Dendritic cell treated with granulocyte-macrophage colony-stimulating factor and Interleukin-4, amounts not matched to agents 40 ng/mL and 50 ng/mL, for 4 days (primary cell): ENCODE measurements around the gene LRRC14B.
"Not testable (repeated sequence)": the region's sequence is repeated elsewhere in the genome, so short reads cannot be mapped to it uniquely, and the experiment has no call there.

Experiments used
- H3K27ac Mint-ChIP-seq: one replicate; pipeline ENCODE4 v1.8.0; 2022; ENCODE audit warnings: mild to moderate bottlenecking, mixed read lengths
- H3K27me3 Mint-ChIP-seq: one replicate; pipeline ENCODE4 v1.8.0; 2022; ENCODE audit warnings: mild to moderate bottlenecking, mixed read lengths
- H3K36me3 Mint-ChIP-seq: one replicate; pipeline ENCODE4 v1.8.0; 2022; ENCODE audit warnings: low read depth, mixed read lengths
- H3K4me1 Mint-ChIP-seq: one replicate; pipeline ENCODE4 v1.8.0; 2022; ENCODE audit warnings: low read depth, mixed read lengths
- H3K4me3 Mint-ChIP-seq: one replicate; pipeline ENCODE4 v1.8.0; 2022; ENCODE audit warnings: mild to moderate bottlenecking, moderate library complexity, mixed read lengths
- H3K9me3 Mint-ChIP-seq: one replicate; pipeline ENCODE4 v1.8.0; 2022; ENCODE audit warnings: mixed read lengths
- intact Hi-C: fragments of 100-400 bp; cut with micrococcal nuclease; formaldehyde crosslinking; loops from one replicate; pipeline ENCODE4 v1.15.0; 2022

The LRRC14B gene

DNA sequence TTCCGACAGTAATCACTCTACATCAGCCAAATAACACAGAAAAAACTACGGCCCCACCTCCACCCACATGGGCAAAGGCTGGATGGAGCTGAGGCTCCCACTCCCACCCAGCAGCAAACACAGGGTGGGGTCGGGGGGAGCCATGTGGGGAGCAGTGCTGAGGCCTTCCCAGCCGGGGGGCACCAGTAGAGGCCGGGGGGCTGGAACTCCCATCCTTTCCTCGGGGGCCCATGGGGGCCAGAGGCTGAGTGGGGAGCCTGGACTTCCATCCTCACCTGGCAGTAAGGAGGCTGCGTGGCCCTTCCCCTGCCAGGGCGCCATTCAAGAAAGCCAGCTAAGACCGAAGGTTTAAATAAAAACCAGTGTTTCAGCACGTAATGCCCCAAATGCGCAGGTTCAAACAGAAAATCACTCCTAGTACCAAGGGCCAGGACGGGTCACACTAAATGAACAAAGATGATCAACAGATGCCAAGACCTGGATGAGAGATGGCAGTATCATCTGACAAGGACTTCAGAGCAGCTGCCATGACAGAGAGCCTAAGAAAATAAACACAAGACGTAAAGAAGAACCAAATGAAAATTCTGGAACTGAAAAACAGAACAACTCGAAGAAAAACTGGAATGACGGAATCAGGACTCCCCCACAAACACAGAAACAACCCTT, 17.3 kb downstream of the LRRC14B start:
- H3K27ac Mint-ChIP-seq = no peak overlapping the region
- intact Hi-C loops = no loop called here
- no peak overlapping the region for H3K4me3 Mint-ChIP-seq
- peaks cover 58% of the 10 kb centered on the region for H3K36me3 Mint-ChIP-seq
- peaks cover 19% of the 10 kb centered on the region for H3K4me1 Mint-ChIP-seq
- H3K9me3 Mint-ChIP-seq = no peaks in the 10 kb centered on the region
- no peaks in the 10 kb centered on the region for H3K27me3 Mint-ChIP-seq

DNA sequence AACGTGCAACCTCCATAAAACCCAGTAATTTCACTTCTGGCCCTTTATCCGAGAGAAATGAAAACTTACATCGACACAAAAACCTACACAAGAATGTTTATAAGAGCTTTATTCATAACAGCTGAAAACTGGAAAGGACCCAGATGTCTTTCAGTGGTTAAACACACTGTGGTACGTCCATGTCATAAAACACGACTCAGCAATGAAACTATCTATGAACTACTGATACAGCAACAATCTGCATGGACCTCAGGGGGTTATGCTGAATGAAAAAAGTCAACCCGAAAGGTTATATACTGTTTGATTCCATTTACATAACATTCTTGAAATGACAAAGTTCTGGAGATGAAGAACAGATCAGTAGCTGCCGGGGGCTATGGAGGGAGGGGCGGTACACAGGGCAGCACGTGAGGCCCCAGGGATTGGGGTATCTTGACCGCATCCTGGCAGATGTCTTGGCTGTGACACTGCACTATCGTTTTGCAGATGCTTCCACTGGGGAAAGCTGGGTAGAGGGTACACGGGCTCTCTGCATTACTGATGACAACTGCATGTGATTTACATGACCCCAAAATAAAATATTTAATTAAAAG, 22.6 kb downstream of the LRRC14B start:
- Mint-ChIP-seq H3K27ac (no peak overlapping the region), H3K4me3 (no peak overlapping the region), H3K36me3 (peaks cover 42% of the 10 kb centered on the region), H3K9me3 (no peaks in the 10 kb centered on the region), H3K27me3 (no peaks in the 10 kb centered on the region), H3K4me1 (peaks cover 39% of the 10 kb centered on the region)
- intact Hi-C loops = no loop called here

DNA sequence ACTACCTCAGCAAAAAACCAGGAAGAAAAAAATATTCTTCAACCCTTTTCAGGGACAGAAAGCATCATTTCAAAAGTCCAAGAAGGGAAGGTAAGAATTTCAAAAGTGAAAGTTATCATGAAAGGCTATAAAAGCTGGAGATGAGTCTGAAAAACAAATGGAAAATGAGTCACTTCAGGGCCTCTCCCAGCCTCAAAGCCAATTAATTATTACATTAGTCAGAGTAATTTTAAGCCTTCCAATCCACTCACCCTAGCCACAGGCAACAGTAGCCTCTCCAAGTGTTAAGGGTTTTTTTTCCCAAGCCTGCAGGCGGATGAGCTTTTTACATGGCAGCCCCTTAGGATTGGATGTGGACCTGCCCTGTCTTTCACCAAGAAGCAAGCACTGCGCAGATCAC, 24.0 kb downstream of the LRRC14B start:
- H3K4me3 Mint-ChIP-seq, H3K27ac Mint-ChIP-seq, intact Hi-C loops, H3K9me3 Mint-ChIP-seq, H3K27me3 Mint-ChIP-seq: not testable (repeated sequence)
- peaks cover 42% of the 10 kb centered on the region for H3K36me3 Mint-ChIP-seq
- peaks cover 42% of the 10 kb centered on the region for H3K4me1 Mint-ChIP-seq

DNA sequence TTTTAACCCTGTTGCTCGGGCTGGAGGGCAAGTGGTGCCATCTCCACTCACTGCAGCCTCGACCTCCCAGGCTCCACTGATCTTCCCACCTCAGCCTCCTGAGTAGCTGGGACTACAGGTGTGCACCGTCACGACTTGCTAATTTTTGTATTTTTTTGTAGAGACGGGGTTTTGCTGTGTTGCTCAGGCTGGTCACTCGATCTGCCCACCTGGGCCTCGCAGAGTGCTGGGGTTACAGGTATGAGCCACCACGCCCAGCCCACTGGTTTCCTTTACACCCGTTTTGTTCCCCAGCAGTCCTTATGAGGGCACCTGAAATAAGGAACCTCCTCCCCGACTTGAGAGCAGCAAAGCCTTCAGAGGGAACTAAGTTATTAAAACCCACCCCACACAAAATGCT, 24.8 kb downstream of the LRRC14B start:
- peaks cover 46% of the 10 kb centered on the region for H3K4me1 Mint-ChIP-seq
- peak overlapping the region; percentile 4 for H3K4me3 Mint-ChIP-seq
- H3K27ac Mint-ChIP-seq, intact Hi-C loops, H3K9me3 Mint-ChIP-seq, H3K27me3 Mint-ChIP-seq: not testable (repeated sequence)
- H3K36me3 Mint-ChIP-seq = peaks cover 42% of the 10 kb centered on the region

DNA sequence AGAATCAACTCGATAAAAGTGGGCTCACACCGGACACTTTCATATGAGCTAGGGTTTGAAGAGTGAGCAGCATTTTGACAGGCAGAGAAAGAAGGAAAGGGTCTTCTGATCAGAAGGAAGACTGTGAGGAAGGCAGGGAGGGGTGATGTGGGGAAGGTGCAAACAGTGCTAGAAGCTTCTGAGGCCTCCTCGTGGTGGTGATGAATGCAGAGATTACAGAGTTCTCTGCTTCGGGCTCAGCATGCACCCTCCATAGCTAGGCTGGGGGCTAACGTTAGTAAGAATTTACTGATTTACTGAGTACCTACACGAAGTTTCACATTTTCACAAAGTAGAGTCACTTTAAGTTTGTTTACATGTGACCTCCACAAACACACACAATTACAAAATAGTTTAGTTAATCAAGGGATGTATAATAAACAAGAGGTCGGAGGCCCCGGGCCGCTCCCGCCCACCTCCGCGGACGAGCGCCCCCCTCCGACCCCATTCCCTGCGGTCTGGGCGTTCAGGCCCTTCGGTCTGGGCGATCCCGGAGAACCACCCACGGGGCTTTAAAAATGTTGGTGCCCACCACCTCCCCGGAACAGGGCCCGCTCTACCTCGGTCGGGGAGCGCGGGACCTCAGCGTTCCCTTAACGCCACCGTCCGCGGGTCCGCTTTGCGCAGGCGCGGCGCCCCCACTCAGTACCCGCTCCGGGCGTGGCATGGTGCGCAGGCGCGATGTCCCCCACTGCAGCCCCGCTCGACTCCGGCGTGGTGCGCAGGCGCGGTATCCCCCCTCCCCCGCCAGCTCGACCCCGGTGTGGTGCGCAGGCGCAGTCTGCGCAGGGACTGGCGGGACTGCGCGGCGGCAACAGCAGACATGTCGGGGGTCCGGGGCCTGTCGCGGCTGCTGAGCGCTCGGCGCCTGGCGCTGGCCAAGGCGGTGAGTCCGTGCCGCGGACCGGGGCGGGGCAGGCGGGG, 26.5 kb downstream of the LRRC14B start, which contains the start of the genes CCDC127 and SDHA:
Gene CCDC127 (minus strand): TSS at position 660 of the 963 bp plus-strand sequence. CDS start 1,304 bp downstream, outside the sequence.
Gene SDHA (plus strand): TSS at position 827 of the 963 bp plus-strand sequence. CDS start 36 bp downstream, at position 863.
- not testable (repeated sequence) for H3K27me3 Mint-ChIP-seq, H3K9me3 Mint-ChIP-seq
- H3K36me3 Mint-ChIP-seq = peaks cover 42% of the 10 kb centered on the region
- peak within 1 kb of the TSS; percentile 90 for H3K4me3 Mint-ChIP-seq
- peaks cover 59% of the 10 kb centered on the region for H3K4me1 Mint-ChIP-seq
- H3K27ac Mint-ChIP-seq = peak within 1 kb of the TSS; percentile 87
- intact Hi-C loops = loop anchor here (1.0 kb wide), 1 partner anchor 54 kb away; the partner anchor contains the start of gene PDCD6

DNA sequence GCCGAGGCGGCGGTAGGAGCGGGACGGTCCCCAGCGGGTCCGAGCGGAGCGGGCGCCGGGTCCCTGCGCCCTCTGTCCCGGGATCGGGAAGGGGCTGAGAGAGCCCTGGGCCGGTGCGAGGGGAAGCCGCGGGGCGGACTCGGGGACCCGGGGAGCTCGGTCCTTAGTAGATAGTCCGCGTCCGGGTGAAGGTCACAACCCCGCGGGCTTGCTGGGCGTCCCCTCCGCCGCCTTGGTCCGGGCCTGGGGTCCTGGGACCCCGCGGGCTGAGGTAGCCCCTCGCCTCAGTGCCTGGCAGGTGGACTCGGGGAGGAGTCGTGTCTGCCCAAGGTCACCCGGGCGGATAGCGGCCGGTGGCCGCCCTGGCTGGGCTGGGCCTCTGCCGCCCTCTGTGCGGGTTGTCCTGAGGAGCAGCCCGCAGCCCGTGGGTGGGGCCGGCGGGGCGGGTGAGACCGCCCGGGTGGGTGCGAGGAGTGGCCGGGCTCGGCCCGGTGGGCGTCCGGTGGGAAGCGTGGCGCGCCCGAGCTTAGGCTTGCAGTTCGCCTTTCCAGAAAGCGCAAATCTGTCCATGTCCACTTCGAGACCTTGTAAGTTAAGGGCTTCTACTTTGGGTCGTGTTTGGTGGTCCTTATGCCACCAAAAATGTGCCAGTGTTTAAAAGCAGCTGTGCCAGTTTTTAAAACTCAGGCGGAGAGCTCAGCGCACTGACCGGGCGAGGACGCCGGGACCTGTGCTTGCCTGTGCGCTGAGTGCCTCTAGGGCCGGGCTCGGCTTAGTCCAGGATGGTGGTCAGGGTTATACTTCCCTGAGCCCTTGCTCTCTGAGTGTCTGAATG, 27.4 kb downstream of the LRRC14B start:
- no peaks in the 10 kb centered on the region for H3K27me3 Mint-ChIP-seq
- peak overlapping the region; percentile 87 for H3K27ac Mint-ChIP-seq
- intact Hi-C loops = loop anchor here (1.0 kb wide), 1 partner anchor 53 kb away; the partner anchor contains the start of gene PDCD6
- peak overlapping the region; percentile 90 for H3K4me3 Mint-ChIP-seq
- peaks cover 67% of the 10 kb centered on the region for H3K4me1 Mint-ChIP-seq
- H3K9me3 Mint-ChIP-seq = no peaks in the 10 kb centered on the region
- H3K36me3 Mint-ChIP-seq = peaks cover 34% of the 10 kb centered on the region

DNA sequence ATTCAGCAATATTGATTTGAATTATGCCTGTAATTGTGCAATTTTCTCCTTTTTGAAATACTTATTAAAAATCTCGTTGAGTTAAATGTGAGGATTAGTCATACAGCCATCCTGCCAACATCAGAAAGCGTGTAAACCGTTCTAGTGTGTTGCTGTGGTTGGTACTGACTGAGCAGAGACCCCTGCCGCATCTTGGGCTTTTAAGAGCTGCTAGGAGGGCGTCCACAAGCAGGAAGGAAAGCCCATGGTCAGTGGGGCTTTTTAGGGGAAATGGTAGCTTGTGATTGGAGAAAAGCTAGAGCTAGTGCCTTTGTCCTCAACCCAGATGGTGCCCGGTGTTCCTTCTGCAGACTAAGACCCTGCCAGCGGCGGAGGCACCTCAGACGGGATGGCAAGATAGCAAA, 28.2 kb downstream of the LRRC14B start:
- no peaks in the 10 kb centered on the region for H3K9me3 Mint-ChIP-seq
- intact Hi-C loops = no loop called here
- peak overlapping the region; percentile 87 for H3K27ac Mint-ChIP-seq
- H3K36me3 Mint-ChIP-seq = peaks cover 32% of the 10 kb centered on the region
- H3K27me3 Mint-ChIP-seq = no peaks in the 10 kb centered on the region
- peak overlapping the region; percentile 90 for H3K4me3 Mint-ChIP-seq
- peaks cover 63% of the 10 kb centered on the region for H3K4me1 Mint-ChIP-seq

DNA sequence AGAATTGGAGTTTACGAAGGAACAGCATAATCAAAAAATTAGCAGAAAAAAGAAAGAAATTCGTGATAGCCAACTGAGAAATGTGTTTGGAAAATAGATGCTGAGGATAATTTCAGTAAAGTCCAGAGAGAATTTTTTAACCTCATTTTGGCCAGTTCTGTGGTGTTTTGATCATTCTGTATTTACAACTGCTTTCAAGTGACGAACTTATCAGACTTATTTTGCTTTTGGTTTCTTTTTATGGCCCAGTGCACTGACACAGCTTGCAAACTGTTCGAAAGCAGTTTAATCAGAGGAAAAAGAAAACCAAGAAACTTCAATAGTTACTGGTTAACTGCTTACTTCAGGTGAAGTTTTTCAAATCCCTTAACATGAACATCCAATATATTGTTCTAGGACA, 28.7 kb downstream of the LRRC14B start:
- Mint-ChIP-seq H3K4me3 (peak overlapping the region; percentile 90), H3K27me3 (no peaks in the 10 kb centered on the region), H3K27ac (peak overlapping the region; percentile 87), H3K36me3 (peaks cover 32% of the 10 kb centered on the region), H3K9me3 (no peaks in the 10 kb centered on the region), H3K4me1 (peaks cover 62% of the 10 kb centered on the region)
- intact Hi-C loops = no loop called here

DNA sequence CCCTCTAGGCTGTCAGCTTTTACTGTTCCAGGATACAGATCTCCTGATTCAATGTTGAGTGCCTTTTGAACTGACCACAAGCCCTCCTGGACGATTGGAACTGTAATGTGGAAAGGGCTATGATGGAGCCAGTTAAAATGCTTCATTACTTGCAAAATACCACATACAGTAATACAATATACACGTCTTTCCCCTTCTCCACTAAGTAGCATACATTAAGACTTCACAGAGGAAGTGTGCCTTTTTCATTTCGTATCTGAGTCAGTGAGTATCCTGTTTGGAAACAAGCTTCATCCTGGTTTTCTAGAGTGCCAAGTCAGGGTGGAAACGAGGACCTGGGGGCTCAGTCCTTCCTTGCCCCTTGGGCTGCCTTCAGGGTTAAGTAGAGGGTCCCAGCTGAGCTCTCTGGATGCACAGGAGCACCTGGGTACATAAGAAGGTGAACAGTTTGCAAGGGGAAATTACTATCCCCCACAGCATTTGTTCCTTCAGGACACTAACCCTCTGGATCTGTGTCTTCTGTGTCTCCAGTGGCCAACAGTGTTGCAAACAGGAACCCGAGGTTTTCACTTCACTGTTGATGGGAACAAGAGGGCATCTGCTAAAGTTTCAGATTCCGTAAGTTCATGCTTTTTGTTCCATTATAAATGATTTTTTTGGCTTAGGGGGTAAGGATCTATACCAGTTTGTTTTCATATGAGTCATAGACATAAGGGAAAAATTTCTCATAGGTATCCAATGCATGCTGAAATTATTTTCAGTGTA, 31.8 kb downstream of the LRRC14B start:
- peaks cover 44% of the 10 kb centered on the region for H3K36me3 Mint-ChIP-seq
- H3K9me3 Mint-ChIP-seq, intact Hi-C loops, H3K4me3 Mint-ChIP-seq, H3K27me3 Mint-ChIP-seq: not testable (repeated sequence)
- peak overlapping the region; percentile 60 for H3K27ac Mint-ChIP-seq
- peaks cover 43% of the 10 kb centered on the region for H3K4me1 Mint-ChIP-seq

DNA sequence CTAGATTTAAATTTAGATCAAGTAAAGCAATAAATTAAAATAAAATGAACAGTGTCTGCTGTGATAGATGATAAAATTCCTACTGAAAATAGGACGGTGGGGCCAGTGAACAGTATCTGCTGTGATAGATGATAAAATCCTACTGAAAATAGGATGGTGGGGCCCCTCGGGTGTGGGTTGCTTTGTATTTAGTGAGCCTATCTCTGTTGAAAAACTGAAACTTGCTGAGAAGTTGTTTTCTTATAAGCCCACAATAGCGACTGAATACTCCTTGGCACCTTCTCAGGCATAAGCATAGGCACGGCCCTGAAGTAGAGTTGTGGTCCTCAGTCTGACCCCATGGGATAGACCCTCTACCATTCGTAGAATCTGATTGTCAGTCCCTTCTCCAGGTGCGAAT, 32.5 kb downstream of the LRRC14B start:
- intact Hi-C loops = no loop called here
- Mint-ChIP-seq H3K36me3 (peaks cover 49% of the 10 kb centered on the region), H3K4me1 (peaks cover 43% of the 10 kb centered on the region), H3K27me3 (no peaks in the 10 kb centered on the region), H3K27ac (no peak overlapping the region), H3K4me3 (no peak overlapping the region), H3K9me3 (no peaks in the 10 kb centered on the region)

DNA sequence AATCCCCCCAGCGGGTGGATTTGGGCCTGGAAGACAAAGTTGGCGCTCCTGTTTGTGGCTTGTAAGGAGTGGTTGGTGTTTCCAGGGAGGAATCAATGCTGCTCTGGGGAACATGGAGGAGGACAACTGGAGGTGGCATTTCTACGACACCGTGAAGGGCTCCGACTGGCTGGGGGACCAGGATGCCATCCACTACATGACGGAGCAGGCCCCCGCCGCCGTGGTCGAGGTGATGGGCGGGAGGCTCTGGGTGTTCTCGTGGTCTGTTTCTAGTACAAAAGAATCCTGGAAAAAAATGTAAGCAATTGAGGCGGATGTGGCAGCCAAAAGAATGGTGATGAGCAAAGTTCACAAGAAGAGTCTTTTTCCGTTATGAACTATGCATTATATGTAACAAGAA, 34.0 kb downstream of the LRRC14B start:
- Mint-ChIP-seq H3K27ac (no peak overlapping the region), H3K27me3 (no peaks in the 10 kb centered on the region), H3K9me3 (no peaks in the 10 kb centered on the region), H3K4me3 (no peak overlapping the region), H3K4me1 (peaks cover 28% of the 10 kb centered on the region), H3K36me3 (peaks cover 60% of the 10 kb centered on the region)
- intact Hi-C loops = no loop called here

DNA sequence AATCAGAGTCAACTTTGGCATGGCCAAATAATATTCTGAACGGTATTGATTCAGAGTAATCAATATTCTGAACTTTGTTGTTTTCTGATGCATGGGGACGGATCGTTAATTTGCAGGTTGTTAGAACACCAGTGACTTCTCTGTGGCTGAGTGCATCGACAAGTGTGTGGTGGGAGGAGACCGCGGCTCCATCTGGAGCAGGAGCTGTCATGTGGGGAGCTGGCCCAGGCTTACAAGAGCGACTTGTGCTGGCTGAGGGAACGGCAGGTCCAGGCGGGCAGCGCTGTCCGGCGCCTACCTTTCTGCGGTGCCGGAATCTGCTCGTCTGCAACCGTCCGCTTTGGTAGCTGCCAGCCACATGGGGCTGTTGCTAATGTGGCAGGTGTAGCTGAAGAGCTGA, 36.1 kb downstream of the LRRC14B start:
- Mint-ChIP-seq H3K36me3 (peaks cover 80% of the 10 kb centered on the region), H3K4me1 (peaks cover 12% of the 10 kb centered on the region)
- intact Hi-C loops, H3K4me3 Mint-ChIP-seq, H3K27me3 Mint-ChIP-seq, H3K9me3 Mint-ChIP-seq, H3K27ac Mint-ChIP-seq: not testable (repeated sequence)

DNA sequence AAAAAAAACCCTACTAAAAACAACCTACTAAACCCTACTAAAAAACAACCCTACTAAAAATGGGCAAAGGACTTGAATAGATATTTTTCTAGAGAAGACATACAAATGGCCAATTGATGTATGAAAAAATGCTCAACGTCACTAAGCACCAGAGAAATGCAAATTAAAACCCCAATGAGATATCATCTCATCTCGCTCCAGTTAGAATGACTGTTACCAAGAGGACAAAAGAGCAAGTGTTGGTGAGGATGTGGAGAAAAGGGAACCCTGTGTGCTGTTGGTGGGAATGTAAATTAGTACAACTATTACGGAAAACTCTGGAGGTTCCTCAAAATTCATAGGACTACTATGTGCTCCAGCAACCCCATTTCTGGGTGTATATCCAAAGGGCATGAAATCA, 37.6 kb downstream of the LRRC14B start:
- H3K9me3 Mint-ChIP-seq = no peaks in the 10 kb centered on the region
- no peak overlapping the region for H3K27ac Mint-ChIP-seq
- H3K27me3 Mint-ChIP-seq = no peaks in the 10 kb centered on the region
- H3K36me3 Mint-ChIP-seq = peaks cover 95% of the 10 kb centered on the region
- no peaks in the 10 kb centered on the region for H3K4me1 Mint-ChIP-seq
- H3K4me3 Mint-ChIP-seq = no peak overlapping the region
- intact Hi-C loops = no loop called here
